H1 (cell line): ENCODE measurements around the gene RAP1A. TPM values are rescaled to one million over a fixed set of nuclear protein-coding genes. Genes with fewer than 3 reads are reported as not detected.
A peak's percentile ranks its signal among the peaks of the same experiment; 100 is the strongest.

ENCODE experiments used
- CTCF ChIA-PET: fragments of 300-600 bp; sonication (Branson Sonifier 250); formaldehyde crosslinking; loops from one replicate; lab custom pipeline; 2021; ENCODE audit not compliant: partially characterized antibody; lab: Charles Lee
- POLR2A ChIA-PET: fragments of 300-600 bp; sonication (Branson Sonifier 250); formaldehyde crosslinking; loops from one replicate; lab custom pipeline; 2021; ENCODE audit warnings: inconsistent platforms; ENCODE audit not compliant: partially characterized antibody; lab: Charles Lee
- DNase-seq, 2 experiments: peaks; one replicate each; pipeline versions ENCODE4 v3.0.0 to v3.0.0-alpha.2; 2010 to 2022; ENCODE audit warnings: low spot score in 2 of 2, low read depth in 1 of 2, mixed read lengths in 1 of 2
- FAIRE-seq: peaks from 2 replicates; lab custom pipeline; 2011; peaks lifted over from hg19 to GRCh38; lab: Jason Lieb, UNC
- H2AFZ ChIP-seq: 2 replicates; pipeline ENCODE4 v1.8.1; 2012; ENCODE audit warnings: low read length, inconsistent platforms
- H2AK5ac ChIP-seq: 2 replicates; pipeline ENCODE4 v1.6.1; 2013; ENCODE audit warnings: low read depth, low read length
- H2BK120ac ChIP-seq: replicated peaks from 2 replicates; pipeline ENCODE3; 2013; ENCODE audit warnings: low read depth, low read length, inconsistent platforms
- H2BK12ac ChIP-seq: 2 replicates; pipeline ENCODE4 v1.6.1; 2013; ENCODE audit warnings: low read depth, low read length
- H2BK15ac ChIP-seq: 2 replicates; pipeline ENCODE4 v1.6.1; 2013; ENCODE audit warnings: low read length
- H2BK20ac ChIP-seq: 2 replicates; pipeline ENCODE4 v1.6.1; 2013; ENCODE audit warnings: low read length
- H2BK5ac ChIP-seq: 2 replicates; pipeline ENCODE4 v1.6.1; 2013; ENCODE audit warnings: low read depth, low read length
- H3K14ac ChIP-seq: 2 replicates; pipeline ENCODE4 v1.6.1; 2013; ENCODE audit warnings: inconsistent platforms; ENCODE audit not compliant: insufficient read length
- H3K18ac ChIP-seq: 2 replicates; pipeline ENCODE4 v1.6.1; 2013; ENCODE audit warnings: low read length; ENCODE audit errors: extremely low read depth
- H3K23ac ChIP-seq: 2 replicates; pipeline ENCODE4 v1.6.1; 2013; ENCODE audit warnings: inconsistent platforms; ENCODE audit not compliant: insufficient read length
- H3K23me2 ChIP-seq: 2 replicates; pipeline ENCODE4 v1.6.1; 2013; ENCODE audit warnings: low read depth, low read length
- H3K27ac ChIP-seq: 2 replicates; pipeline ENCODE4 v1.6.1; 2011; ENCODE audit warnings: low read depth, low read length, inconsistent platforms
- H3K27me3 ChIP-seq, 4 experiments: replicated peaks in 1 of 4; 1 replicate in 1 of 4; 2 replicates in 3 of 4; pipeline versions ENCODE4 v1.6.1 to v1.8.1; 2011 to 2013; ENCODE audit warnings: low read length in 3 of 4, mild to moderate bottlenecking in 3 of 4, inconsistent platforms in 2 of 4, mixed read lengths in 2 of 4, moderate library complexity in 1 of 4; ENCODE audit not compliant: control insufficient read depth in 3 of 4, insufficient read depth in 3 of 4; ENCODE audit errors: extremely low read depth in 1 of 4
- H3K36me3 ChIP-seq, 4 experiments: 2 replicates each; pipeline versions ENCODE4 v1.6.1 to v1.8.1; 2011 to 2013; ENCODE audit warnings: mild to moderate bottlenecking in 4 of 4, low read length in 3 of 4, moderate library complexity in 2 of 4, control low read depth in 1 of 4, inconsistent platforms in 1 of 4; ENCODE audit not compliant: insufficient read depth in 4 of 4, control insufficient read depth in 2 of 4
- H3K4ac ChIP-seq: replicated peaks from 2 replicates; pipeline ENCODE3; 2013; ENCODE audit warnings: low read length, low read depth, mixed read lengths, inconsistent platforms; ENCODE audit not compliant: insufficient read length
- H3K4me1 ChIP-seq, 4 experiments: replicated peaks in 1 of 4; 1 replicate in 1 of 4; 2 replicates in 3 of 4; pipeline versions ENCODE4 v1.6.1 to v1.8.1; 2011 to 2013; ENCODE audit warnings: low read length in 3 of 4, inconsistent platforms in 2 of 4, mixed read lengths in 1 of 4; ENCODE audit not compliant: insufficient read depth in 4 of 4, control insufficient read depth in 3 of 4
- H3K4me2 ChIP-seq, 2 experiments: 2 replicates each; pipeline versions ENCODE4 v1.6.1 to v1.8.1; 2011 to 2013; ENCODE audit warnings: low read depth in 2 of 2, low read length in 2 of 2, control low read depth in 1 of 2, inconsistent platforms in 1 of 2, mild to moderate bottlenecking in 1 of 2; ENCODE audit not compliant: insufficient read depth in 1 of 2
- H3K4me3 ChIP-seq, 4 experiments: fragments of 200-600, 300-600 bp in 1 of 4; sonication (generic), shearing (Covaris generic), sonication (Bioruptor Twin) in 1 of 4; 2 replicates each; pipeline versions ENCODE4 v1.5.1 to v1.8.1; 2011 to 2016; ENCODE audit warnings: low read length in 4 of 4, low read depth in 3 of 4, control low read depth in 2 of 4, inconsistent platforms in 2 of 4, mild to moderate bottlenecking in 2 of 4, mixed read lengths in 1 of 4, moderate library complexity in 1 of 4; ENCODE audit not compliant: insufficient read depth in 2 of 4; ENCODE audit errors: extremely low read depth in 1 of 4
- H3K56ac ChIP-seq: replicated peaks from 2 replicates; pipeline ENCODE3; 2013; ENCODE audit warnings: low read depth, mild to moderate bottlenecking, mixed read lengths, low read length, inconsistent platforms; ENCODE audit not compliant: insufficient read length
- H3K79me1 ChIP-seq: 2 replicates; pipeline ENCODE4 v1.6.1; 2013; ENCODE audit warnings: low read depth, low read length, control low read depth
- H3K79me2 ChIP-seq, 2 experiments: 2 replicates each; pipeline versions ENCODE4 v1.6.1 to v1.8.1; 2012 to 2013; ENCODE audit warnings: low read length in 2 of 2, mild to moderate bottlenecking in 2 of 2, inconsistent platforms in 1 of 2; ENCODE audit not compliant: insufficient read depth in 2 of 2, control insufficient read depth in 1 of 2
- H3K9ac ChIP-seq, 4 experiments: replicated peaks in 1 of 4; 1 replicate in 1 of 4; 2 replicates in 3 of 4; pipeline versions ENCODE4 v1.6.1 to v1.8.1; 2011 to 2013; ENCODE audit warnings: low read depth in 3 of 4, low read length in 3 of 4, control low read depth in 2 of 4, mild to moderate bottlenecking in 2 of 4, moderate library complexity in 2 of 4, inconsistent platforms in 1 of 4; ENCODE audit errors: extremely low read depth in 1 of 4
- H3K9me3 ChIP-seq, 2 experiments: 2 replicates each; pipeline versions ENCODE4 v1.6.1 to v1.8.1; 2012 to 2013; ENCODE audit warnings: mild to moderate bottlenecking in 2 of 2, moderate library complexity in 2 of 2, control low read depth in 1 of 2, inconsistent platforms in 1 of 2, low read depth in 1 of 2, low read length in 1 of 2, mixed read lengths in 1 of 2; ENCODE audit not compliant: insufficient read depth in 2 of 2
- H4K20me1 ChIP-seq, 2 experiments: replicated peaks in 1 of 2; 2 replicates each; pipeline versions ENCODE3 to v1.8.1; 2011 to 2013; ENCODE audit warnings: inconsistent platforms in 2 of 2, low read length in 2 of 2, mild to moderate bottlenecking in 1 of 2; ENCODE audit not compliant: insufficient read depth in 2 of 2, control insufficient read depth in 1 of 2
- H4K5ac ChIP-seq: 2 replicates; pipeline ENCODE4 v1.6.1; 2013; ENCODE audit warnings: low read length, low read depth, mixed read lengths, inconsistent platforms; ENCODE audit not compliant: insufficient read length
- H4K8ac ChIP-seq: 2 replicates; pipeline ENCODE4 v1.8.0; 2013; ENCODE audit warnings: mild to moderate bottlenecking, moderate library complexity, low read length, inconsistent platforms; ENCODE audit not compliant: insufficient read depth; ENCODE audit errors: extremely low read depth
- H4K91ac ChIP-seq: replicated peaks from 2 replicates; pipeline ENCODE3; 2013; ENCODE audit warnings: low read length, mixed read lengths, inconsistent platforms; ENCODE audit not compliant: insufficient read length
- BACH1 ChIP-seq: IDR thresholded peaks from 2 replicates; pipeline ENCODE4 v1.6.1; 2012; ENCODE audit warnings: low read length, improper control_type of control experiment
- CTCF ChIP-seq, 3 experiments: IDR thresholded peaks; 1 replicate in 2 of 3; 2 replicates in 1 of 3; pipeline versions ENCODE4 v1.5.1 to v1.6.1; 2011; ENCODE audit warnings: low read length in 3 of 3, mild to moderate bottlenecking in 3 of 3, inconsistent platforms in 2 of 3, low read depth in 1 of 3, moderate library complexity in 1 of 3; ENCODE audit not compliant: insufficient read depth in 1 of 3; ENCODE audit errors: control extremely low read depth in 1 of 3
- POLR2A ChIP-seq, 2 experiments: IDR thresholded peaks; 1 replicate in 1 of 2; 2 replicates in 1 of 2; pipeline ENCODE4 v1.6.1; 2011; ENCODE audit warnings: low read depth in 2 of 2, low read length in 2 of 2, mild to moderate bottlenecking in 2 of 2; ENCODE audit errors: control extremely low read depth in 1 of 2
- RAD21 ChIP-seq, 2 experiments: IDR thresholded peaks in 1 of 2; conservative IDR thresholded peaks in 1 of 2; 2 replicates each; pipeline ENCODE4 v1.6.1; 2011; ENCODE audit warnings: low read depth in 2 of 2, low read length in 2 of 2, improper control_type of control experiment in 1 of 2, inconsistent platforms in 1 of 2, mild to moderate bottlenecking in 1 of 2, moderate library complexity in 1 of 2
- WGBS, 2 experiments: shearing (Covaris generic) in 1 of 2; methylation state at CpG; one replicate each; pipeline versions ENCODE4 v1.1.6 to v1.1.7; 2013 to 2015; ENCODE audit warnings: low lambda C conversion rate in 2 of 2, mixed read lengths in 2 of 2, inconsistent platforms in 1 of 2, low coverage in 1 of 2, missing lambda C conversion rate in 1 of 2; ENCODE audit not compliant: insufficient replicate concordance in 2 of 2, insufficient coverage in 1 of 2, insufficient read length in 1 of 2; ENCODE audit errors: extremely low coverage in 1 of 2, missing lambda C conversion rate in 1 of 2; 5-methylcytosine and 5-hydroxymethylcytosine counted together
- polyA plus RNA-seq, 7 experiments: library from polyadenylated mRNA; depleted of rRNA in 3 of 7; stranded (reverse) in 5 of 7; unstranded in 2 of 7; fragments of >200 nt in 5 of 7; fragments of 200-250 nt in 2 of 7; gene quantifications; 1 replicate in 5 of 7; 2 replicates in 1 of 7; 4 replicates in 1 of 7; pipeline versions ENCODE4 v1.2.1 to v1.2.3, GENCODE V29; 2011 to 2013; ENCODE audit warnings: missing spikeins in 2 of 7, mixed read lengths in 2 of 7
- total RNA-seq: library from RNA; stranded (reverse); fragmentation: NEBNext Ultra II Directional; extraction: Animal tissue kit (Norgen Biotek cat#: 25700); gene quantifications from 2 replicates; pipeline ENCODE4 v1.2.1, GENCODE V29; 2021

RAP1A gene
- total and polyA plus RNA-seq, 2 of the 8 experiments (the other 6 are each of a cell fraction or from before 2014, with no cell fraction given), result 10.9 to 35.8 TPM

- no peak overlapping the region for H3K4me2 ChIP-seq
- no peak overlapping the region for H3K27ac ChIP-seq
- H4K8ac ChIP-seq, result no peak overlapping the region
- H2AFZ ChIP-seq, result peak overlapping the region; percentile 27; the same call in 1 of the 2 replicates
- POLR2A ChIA-PET, result interaction anchor here (0.6 kb wide), 1 partner anchor 85 kb away, joined by 3 read pairs; no protein-coding TSS in a partner anchor
- no peaks in the 10 kb centered on the region for H3K27me3 ChIP-seq
- H2AK5ac ChIP-seq, result no peak overlapping the region
- H2BK5ac ChIP-seq, result no peak overlapping the region
- H2BK15ac ChIP-seq, result no peak overlapping the region
- no peak overlapping the region for H3K9ac ChIP-seq
- no peak overlapping the region for H3K4me3 ChIP-seq
- H3K9me3 ChIP-seq, result no peaks in the 10 kb centered on the region
- H3K18ac ChIP-seq, result 0 out of 2 replicates have a peak overlapping the region, but pooled peaks have one; percentile 56
- no peaks in the 10 kb centered on the region for H4K20me1 ChIP-seq
- no peak overlapping the region for H2BK12ac ChIP-seq
- H3K23ac ChIP-seq, result no peak overlapping the region
- H3K14ac ChIP-seq, result no peak overlapping the region
- FAIRE-seq (no peak), DNase-seq (peak in 1 of 2 experiments; percentile 56)
- no peak overlapping the region for H4K91ac ChIP-seq
- no peaks in the 10 kb centered on the region for H3K36me3 ChIP-seq
- no peak overlapping the region for H4K5ac ChIP-seq
- WGBS, 2 experiments, result 76% methylated on average over 2 of the region's 2 CpGs; no CpG with 5 or more reads in 1 of the 2 experiments
- H3K79me2 ChIP-seq, result no peaks in the 10 kb centered on the region
- no peak overlapping the region for H3K56ac ChIP-seq
- no peak overlapping the region for H3K4ac ChIP-seq
- no peak overlapping the region for H2BK120ac ChIP-seq
- TF ChIP-seq RAD21 (IDR thresholded peaks at IDR 0.05 in 1 of 2, conservative IDR thresholded peaks at IDR 0.05 in 1 of 2; ENCODE audit: low read depth in 2 of 2, low read length in 2 of 2), result peak; percentile 3 to 26; a peak in 1 of 4 replicates
- no peak for TF ChIP-seq BACH1
- TF ChIP-seq CTCF (IDR thresholded peaks at IDR 0.05; ENCODE audit: control extremely low read depth in 1 of 3, insufficient read depth in 1 of 3, low read depth in 1 of 3, low read length in 3 of 3), result peak; percentile 30 to 62 (median 40)
- TF ChIP-seq POLR2A (IDR thresholded peaks at IDR 0.05; ENCODE audit: control extremely low read depth in 1 of 2, low read depth in 2 of 2, low read length in 2 of 2), result no peak
- peaks cover 0 to 6% (median 2%) of the 10 kb centered on the region in 4 experiments; a peak in 3 of 7 replicates for H3K4me1 ChIP-seq
- H2BK20ac ChIP-seq, result no peak overlapping the region
- H3K23me2 ChIP-seq, result no peaks in the 10 kb centered on the region
- CTCF ChIA-PET, result interaction anchor here (0.6 to 2.4 kb wide), 15 partner anchors 11 to 99 kb away, joined by 3 to 12 read pairs (median 4); no protein-coding TSS in a partner anchor
- H3K79me1 ChIP-seq, result no peaks in the 10 kb centered on the region
These were observed 48.8 kb upstream of the RAP1A start for GRCh38 chr1:111570781-111571181.
